Measurements from ENCODE around the gene RXRB. TPM values are rescaled to one million over a fixed set of nuclear protein-coding genes. Genes with fewer than 3 reads are reported as not detected.

RXRB gene
- polyA plus RNA-seq, 3 donors: 4.5 to 74.5 (median 5.1) TPM

- Mint-ChIP-seq H3K27me3 (ENCODE audit: low read depth in 3 of 3) (peaks cover 6 to 20% (median 14%) of the 10 kb centered on the region in 3 donors), H3K9me3 (no peaks in the 10 kb centered on the region), H3K36me3 (no peaks in the 10 kb centered on the region), H3K27ac (peak overlapping the region in 2 of 7 donors; percentile 26 to 73), H3K4me3 (no peak overlapping the region), H3K4me1 (no peaks in the 10 kb centered on the region)
- Histone ChIP-seq H3K9me3 (replicated peaks in 1 of 2; ENCODE audit: control insufficient read depth in 1 of 2, insufficient read depth in 1 of 2, low read length in 2 of 2) (no peaks in the 10 kb centered on the region), H3K9ac (ENCODE audit: insufficient read depth, low read length, poor library complexity, severe bottlenecking) (no peak overlapping the region), H3K36me3 (replicated peaks in 1 of 2; ENCODE audit: control insufficient read depth in 1 of 2, insufficient read depth in 2 of 2, low read length in 2 of 2) (no peaks in the 10 kb centered on the region), H3K79me2 (ENCODE audit: insufficient read depth, low read length) (no peaks in the 10 kb centered on the region), H2AFZ (ENCODE audit: insufficient read depth, low read depth, low read length, poor library complexity, severe bottlenecking) (no peak overlapping the region), H3K4me1 (ENCODE audit: control insufficient read depth in 1 of 2, insufficient read depth in 2 of 2, low read length in 2 of 2) (no peaks in the 10 kb centered on the region), H3K4me2 (replicated peaks; ENCODE audit: extremely low read depth, low read length, poor library complexity, severe bottlenecking) (no peak overlapping the region), H3K27me3 (ENCODE audit: control insufficient read depth in 2 of 2, insufficient read depth in 2 of 2, low read length in 2 of 2) (no peaks in the 10 kb centered on the region), H3K4me3 (replicated peaks in 1 of 3; ENCODE audit: low read depth in 2 of 3, low read length in 3 of 3) (no peak overlapping the region), H3K27ac (ENCODE audit: low read depth in 1 of 2, low read length in 2 of 2) (no peak overlapping the region), H4K20me1 (ENCODE audit: insufficient read depth, low read length) (no peaks in the 10 kb centered on the region)
- DNase-seq: no peak
- TF ChIP-seq CTCF (IDR thresholded peaks at IDR 0.05): no peak
- WGBS (ENCODE audit: insufficient coverage): 83% methylated on average over 9 of the region's 9 CpGs
- intact Hi-C loops (cut with micrococcal nuclease): no loop called here
Observed at GRCh38 chr6:33170176-33171015, 30.1 kb downstream of the RXRB start.

- Mint-ChIP-seq H3K4me1 (no peaks in the 10 kb centered on the region), H3K27ac (no peak overlapping the region), H3K4me3 (no peak overlapping the region), H3K36me3 (no peaks in the 10 kb centered on the region), H3K27me3 (ENCODE audit: low read depth in 3 of 3) (peaks cover 5 to 21% (median 9%) of the 10 kb centered on the region in 3 donors), H3K9me3 (no peaks in the 10 kb centered on the region)
- H3K4me2 ChIP-seq (replicated peaks; ENCODE audit: extremely low read depth, low read length, poor library complexity, severe bottlenecking): no peak overlapping the region
- H3K27me3 ChIP-seq (ENCODE audit: control insufficient read depth in 2 of 2, insufficient read depth in 2 of 2, low read length in 2 of 2): no peaks in the 10 kb centered on the region
- no peaks in the 10 kb centered on the region for H3K4me1 ChIP-seq (ENCODE audit: control insufficient read depth in 1 of 2, insufficient read depth in 2 of 2, low read length in 2 of 2)
- no peak overlapping the region for H2AFZ ChIP-seq (ENCODE audit: insufficient read depth, low read depth, low read length, poor library complexity, severe bottlenecking)
- WGBS (ENCODE audit: insufficient coverage): 94% methylated on average over 7 of the region's 10 CpGs
- no peak overlapping the region for H3K9ac ChIP-seq (ENCODE audit: insufficient read depth, low read length, poor library complexity, severe bottlenecking)
- DNase-seq: peak in 1 of 3 donors; percentile 22
- H3K9me3 ChIP-seq (replicated peaks in 1 of 2; ENCODE audit: control insufficient read depth in 1 of 2, insufficient read depth in 1 of 2, low read length in 2 of 2): no peaks in the 10 kb centered on the region
- TF ChIP-seq CTCF (IDR thresholded peaks at IDR 0.05): no peak
- H3K79me2 ChIP-seq (ENCODE audit: insufficient read depth, low read length): no peaks in the 10 kb centered on the region
- no peaks in the 10 kb centered on the region for H4K20me1 ChIP-seq (ENCODE audit: insufficient read depth, low read length)
- H3K4me3 ChIP-seq (replicated peaks in 1 of 3; ENCODE audit: low read depth in 2 of 3, low read length in 3 of 3): no peak overlapping the region
- no peak overlapping the region for H3K27ac ChIP-seq (ENCODE audit: low read depth in 1 of 2, low read length in 2 of 2)
- no peaks in the 10 kb centered on the region for H3K36me3 ChIP-seq (replicated peaks in 1 of 2; ENCODE audit: control insufficient read depth in 1 of 2, insufficient read depth in 2 of 2, low read length in 2 of 2)
- intact Hi-C loops (cut with micrococcal nuclease): loop anchor here in 1 of 2 donors (10.0 kb wide), 1 partner anchor 75 kb away; no protein-coding TSS in a partner anchor
Observed at GRCh38 chr6:33169291-33170175, 30.9 kb downstream of the RXRB start.
